NK-92 treated with Interleukin-12 subunit alpha and Interleukin-12 subunit beta, amount 100 ng/mL, for 24 hours (cell line): ENCODE results near the gene LY6G6F.

Experiments
- DNase-seq: peaks from one replicate; lab custom pipeline; 2025; lab: John Stamatoyannopoulos, UW

Gene LY6G6F

GRCh38 chr6:31739639-31740396 is 33.2 kb downstream of the LY6G6F start, which contains the start of gene MSH5:
Gene MSH5, plus strand, starts transcription at chr6:31740005. Its CDS starts 462 bp downstream, at chr6:31740467.
- peak; percentile 99 for DNase-seq

GRCh38 chr6:31740397-31741223 is 33.9 kb downstream of the LY6G6F start:
- DNase-seq = peak; percentile 37

- DNase-seq = no peak
These were observed 35.1 kb downstream of the LY6G6F start for GRCh38 chr6:31741815-31742214.

- no peak for DNase-seq
These were observed 36.2 kb downstream of the LY6G6F start for GRCh38 chr6:31742894-31743293.

GRCh38 chr6:31744422-31744821 is 37.8 kb downstream of the LY6G6F start:
- DNase-seq = no peak

DNA sequence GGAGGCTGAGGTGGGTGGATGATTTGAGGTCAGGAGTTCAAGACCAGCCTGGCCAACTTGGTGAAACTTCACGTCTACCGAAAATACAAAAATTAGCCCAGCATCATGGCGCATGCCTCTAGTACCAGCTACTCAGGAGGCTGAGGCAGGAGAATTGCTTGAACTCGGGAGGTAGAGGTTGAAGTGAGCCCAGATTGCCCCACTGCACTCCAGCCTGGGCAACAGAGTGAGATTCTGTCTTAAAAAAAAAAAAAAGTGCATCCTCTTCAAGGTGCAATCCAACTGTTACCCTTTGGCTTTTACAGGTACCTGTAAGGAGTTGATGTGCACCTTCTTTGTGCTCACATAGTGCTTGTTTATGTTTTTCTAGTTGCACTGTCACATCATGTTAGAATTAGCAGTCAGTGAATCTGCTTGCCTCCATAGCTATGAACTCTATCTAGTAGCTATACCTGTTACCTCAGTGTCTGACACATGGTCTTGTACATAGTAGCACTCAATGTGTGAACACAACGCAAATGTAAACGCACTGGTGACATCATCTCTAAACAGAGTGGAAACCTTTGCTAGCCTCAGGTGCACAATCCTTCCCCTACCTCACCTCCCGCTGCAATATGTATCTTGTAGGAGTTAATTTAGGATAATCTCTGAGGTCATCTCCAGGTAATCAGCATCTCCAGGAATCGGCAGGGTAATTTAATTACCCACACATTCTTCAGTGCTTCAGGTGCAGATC is 42.8 kb downstream of the LY6G6F start:
- DNase-seq = no peak

DNA sequence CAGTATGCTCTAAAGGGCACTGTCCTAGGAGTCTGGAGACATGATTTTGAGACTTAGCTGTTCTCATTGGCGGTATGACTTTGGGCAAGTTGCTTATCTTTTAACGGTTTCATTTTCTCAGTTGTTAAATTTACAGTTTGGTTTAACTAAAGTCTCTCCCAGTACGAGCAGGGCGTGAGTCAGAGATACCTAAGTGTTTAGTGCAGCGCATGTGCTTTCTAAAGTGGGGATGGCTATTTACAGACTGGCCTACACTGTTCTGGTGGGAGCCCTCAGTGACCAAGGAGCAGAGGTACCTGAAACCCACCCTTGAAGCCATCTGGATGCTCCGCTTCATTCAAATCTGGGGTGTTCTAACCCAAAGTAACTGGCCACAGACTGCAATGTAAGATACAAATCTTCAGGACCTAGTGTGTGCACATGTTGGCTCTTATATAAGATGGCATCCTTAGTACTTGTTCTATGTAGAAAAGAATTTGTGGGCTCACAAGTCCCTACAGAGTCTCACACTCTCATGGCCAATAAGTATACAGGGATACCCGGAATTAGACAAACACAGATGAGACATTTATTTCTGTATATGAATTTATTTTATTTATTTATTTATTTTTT is 43.9 kb downstream of the LY6G6F start:
- no peak for DNase-seq

DNA sequence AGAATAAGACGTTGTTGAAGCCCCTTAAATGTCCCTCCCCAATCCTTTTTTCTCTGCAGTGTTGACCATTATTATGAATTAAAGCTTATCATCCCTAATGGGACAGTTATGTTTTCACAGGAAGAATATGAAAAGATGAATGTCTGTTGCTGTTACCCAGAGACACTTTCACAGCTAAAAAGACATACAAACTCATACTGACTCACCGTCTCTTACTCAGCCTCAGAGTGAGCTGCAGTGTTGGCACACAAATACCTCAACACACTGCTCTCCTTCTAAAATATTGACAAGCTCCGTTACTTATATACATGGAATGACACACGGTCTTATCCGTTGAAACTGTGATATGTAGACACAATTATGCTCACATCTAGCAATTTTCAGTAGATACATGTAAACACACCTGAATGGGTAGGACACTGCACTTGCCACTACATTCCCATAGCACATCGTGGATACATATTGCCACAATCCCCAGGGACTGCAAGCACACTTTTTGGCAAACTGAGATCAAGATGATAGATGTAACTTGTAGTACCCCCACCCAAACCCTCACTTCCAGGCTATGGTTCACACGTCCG is 46.2 kb downstream of the LY6G6F start:
- no peak for DNase-seq

GRCh38 chr6:31758281-31758680 is 51.6 kb downstream of the LY6G6F start:
- DNase-seq = no peak
